Left renal cortex interstitium (tissue), 4 donors: ENCODE results near the gene POC1A. TPM values are rescaled to one million over a fixed set of nuclear protein-coding genes. Genes with fewer than 3 reads are reported as not detected.

Experiments used
- DNase-seq, 4 donors: peaks; one replicate each; pipeline ENCODE4 v3.0.0-alpha.2; 2013; ENCODE audit warnings: low read depth in 4 of 4, low spot score in 2 of 4, missing footprints in 1 of 4
- polyA plus RNA-seq, 4 donors: library from polyadenylated mRNA; unstranded; fragments of 120-200 nt; gene quantifications; one replicate each; pipeline ENCODE4 v1.2.1, GENCODE V29; 2013; ENCODE audit not compliant: insufficient read length in 4 of 4

Gene POC1A
- polyA plus RNA-seq = 1 to 10 TPM; 7.5 to 8.4 (median 7.9) TPM

- peak; percentile 81 to 92 (median 88) for DNase-seq
These were observed at the start of gene POC1A for GRCh38 chr3:52154135-52155094. TSS of gene POC1A (minus strand) at chr3:52154423. CDS start at chr3:52154372, 51 bp downstream.

- no peak for DNase-seq
These were observed 49.5 kb upstream of the POC1A start for GRCh38 chr3:52203701-52204100.

- no peak for DNase-seq
These were observed 48.3 kb upstream of the POC1A start for GRCh38 chr3:52202384-52203077.

GRCh38 chr3:52200981-52201679, 46.9 kb upstream of the POC1A start:
- DNase-seq = no peak

- DNase-seq = no peak
These were observed 44.7 kb upstream of the POC1A start for GRCh38 chr3:52198643-52199608.

- peak; percentile 68 to 90 (median 84) for DNase-seq
These were observed 43.8 kb upstream of the POC1A start, which contains the start of gene ALAS1 for GRCh38 chr3:52197842-52198625. TSS of gene ALAS1 (plus strand) at chr3:52198160. CDS start at chr3:52199242, 1,082 bp downstream.

GRCh38 chr3:52197499-52197841, 43.2 kb upstream of the POC1A start:
- no peak for DNase-seq

- no peak for DNase-seq
These were observed 42.8 kb upstream of the POC1A start for GRCh38 chr3:52196977-52197376.

- no peak for DNase-seq
These were observed 41.7 kb upstream of the POC1A start for GRCh38 chr3:52195823-52196331.

GRCh38 chr3:52195291-52195597, 41.0 kb upstream of the POC1A start:
- DNase-seq = no peak

- DNase-seq = peak in 2 of 4 donors; percentile 28 to 63
These were observed 40.5 kb upstream of the POC1A start for GRCh38 chr3:52194485-52195290.

GRCh38 chr3:52193065-52193464, 38.8 kb upstream of the POC1A start:
- no peak for DNase-seq

GRCh38 chr3:52191663-52192062, 37.4 kb upstream of the POC1A start:
- DNase-seq = no peak

- no peak for DNase-seq
These were observed 36.3 kb upstream of the POC1A start for GRCh38 chr3:52190294-52191074.

- DNase-seq = no peak
These were observed 34.3 kb upstream of the POC1A start for GRCh38 chr3:52188556-52188955.

- no peak for DNase-seq
These were observed 32.5 kb upstream of the POC1A start for GRCh38 chr3:52186729-52187128.

- DNase-seq = no peak
These were observed 31.6 kb upstream of the POC1A start for GRCh38 chr3:52185837-52186236.
